Measurements from ENCODE around the gene CDAN1. TPM values are rescaled to one million over a fixed set of nuclear protein-coding genes. Genes with fewer than 3 reads are reported as not detected.

Gene CDAN1
- total RNA-seq, 2 experiments from 2014 or later, result 33.2 to 35.7 TPM

GRCh38 chr15:42712584-42712983 lies 24.3 kb downstream of the CDAN1 start:
- DNase-seq, result no peak
- H3K9me3 Mint-ChIP-seq, result no peaks in the 10 kb centered on the region
- POLR2A ChIA-PET, result no interaction called here

GRCh38 chr15:42711746-42712145 lies 25.2 kb downstream of the CDAN1 start:
- POLR2A ChIA-PET, result interaction anchor here (0.7 kb wide), 1 partner anchor 137 kb away, joined by 3 read pairs; no protein-coding TSS in a partner anchor
- ATAC-seq (ENCODE audit: low read depth) (no peak), DNase-seq (no peak)
- Mint-ChIP-seq H3K27ac (no peak overlapping the region), H3K4me1 (peaks cover 2% of the 10 kb centered on the region), H3K27me3 (no peaks in the 10 kb centered on the region), H3K4me3 (no peak overlapping the region), H3K36me3 (no peaks in the 10 kb centered on the region), H3K9me3 (no peaks in the 10 kb centered on the region)

More at GRCh38 chr15:42712584-42712983, 24.3 kb downstream of the CDAN1 start:
- Mint-ChIP-seq H3K27ac (no peak overlapping the region), H3K27me3 (no peaks in the 10 kb centered on the region), H3K4me3 (no peak overlapping the region), H3K4me1 (peaks cover 2% of the 10 kb centered on the region), H3K36me3 (no peaks in the 10 kb centered on the region)
- no peak for ATAC-seq (ENCODE audit: low read depth)

- POLR2A ChIA-PET, result interaction anchor here (0.6 kb wide), 1 partner anchor 41 kb away, joined by 3 read pairs; no protein-coding TSS in a partner anchor
Observed at GRCh38 chr15:42710662-42711061, 26.3 kb downstream of the CDAN1 start.

GRCh38 chr15:42707873-42708544 lies 28.9 kb downstream of the CDAN1 start:
- Mint-ChIP-seq H3K4me3 (no peak overlapping the region), H3K27me3 (no peaks in the 10 kb centered on the region), H3K9me3 (no peaks in the 10 kb centered on the region), H3K27ac (no peak overlapping the region), H3K36me3 (no peaks in the 10 kb centered on the region), H3K4me1 (peaks cover 2% of the 10 kb centered on the region)
- POLR2A ChIA-PET, result interaction anchor here (0.7 kb wide), 1 partner anchor 170 kb away, joined by 3 read pairs; no protein-coding TSS in a partner anchor
- ATAC-seq (ENCODE audit: low read depth) (no peak), DNase-seq (no peak)

More at GRCh38 chr15:42710662-42711061, 26.3 kb downstream of the CDAN1 start:
- Mint-ChIP-seq H3K4me3 (no peak overlapping the region), H3K27ac (no peak overlapping the region), H3K4me1 (peaks cover 2% of the 10 kb centered on the region), H3K27me3 (no peaks in the 10 kb centered on the region), H3K36me3 (no peaks in the 10 kb centered on the region), H3K9me3 (no peaks in the 10 kb centered on the region)
- ATAC-seq (ENCODE audit: low read depth) (no peak), DNase-seq (no peak)

GRCh38 chr15:42707068-42707467 lies 29.9 kb downstream of the CDAN1 start:
- no peak overlapping the region for H3K4me3 Mint-ChIP-seq
- H3K36me3 Mint-ChIP-seq, result no peaks in the 10 kb centered on the region
- peaks cover 2% of the 10 kb centered on the region for H3K4me1 Mint-ChIP-seq
- H3K27me3 Mint-ChIP-seq, result no peaks in the 10 kb centered on the region
- POLR2A ChIA-PET, result no interaction called here
- DNase-seq, result no peak
- no peaks in the 10 kb centered on the region for H3K9me3 Mint-ChIP-seq
- H3K27ac Mint-ChIP-seq, result no peak overlapping the region
- no peak for ATAC-seq (ENCODE audit: low read depth)

GRCh38 chr15:42705336-42705735 lies 31.6 kb downstream of the CDAN1 start:
- Mint-ChIP-seq H3K9me3 (no peaks in the 10 kb centered on the region), H3K4me1 (peaks cover 2% of the 10 kb centered on the region), H3K4me3 (no peak overlapping the region), H3K27me3 (no peaks in the 10 kb centered on the region), H3K27ac (no peak overlapping the region), H3K36me3 (no peaks in the 10 kb centered on the region)
- DNase-seq (no peak), ATAC-seq (ENCODE audit: low read depth) (no peak)
- POLR2A ChIA-PET, result no interaction called here

- no peaks in the 10 kb centered on the region for H3K36me3 Mint-ChIP-seq
- H3K27me3 Mint-ChIP-seq, result no peaks in the 10 kb centered on the region
- no peak overlapping the region for H3K4me3 Mint-ChIP-seq
- POLR2A ChIA-PET, result no interaction called here
- peaks cover 2% of the 10 kb centered on the region for H3K4me1 Mint-ChIP-seq
- DNase-seq (no peak), ATAC-seq (ENCODE audit: low read depth) (peak; percentile 96)
- H3K9me3 Mint-ChIP-seq, result no peaks in the 10 kb centered on the region
- H3K27ac Mint-ChIP-seq, result no peak overlapping the region
Observed at GRCh38 chr15:42704492-42704926, 32.4 kb downstream of the CDAN1 start.

GRCh38 chr15:42696626-42697025 lies 40.3 kb downstream of the CDAN1 start:
- DNase-seq (no peak), ATAC-seq (ENCODE audit: low read depth) (no peak)
- H3K4me1 Mint-ChIP-seq, result peaks cover 5% of the 10 kb centered on the region
- no peaks in the 10 kb centered on the region for H3K9me3 Mint-ChIP-seq
- no peaks in the 10 kb centered on the region for H3K27me3 Mint-ChIP-seq
- H3K36me3 Mint-ChIP-seq, result peaks cover 6% of the 10 kb centered on the region
- POLR2A ChIA-PET, result no interaction called here
- H3K27ac Mint-ChIP-seq, result no peak overlapping the region
- H3K4me3 Mint-ChIP-seq, result no peak overlapping the region

GRCh38 chr15:42695527-42696071 lies 41.3 kb downstream of the CDAN1 start:
- H3K27ac Mint-ChIP-seq, result no peak overlapping the region
- ATAC-seq (ENCODE audit: low read depth) (no peak), DNase-seq (no peak)
- no peaks in the 10 kb centered on the region for H3K9me3 Mint-ChIP-seq
- H3K4me3 Mint-ChIP-seq, result no peak overlapping the region
- peaks cover 15% of the 10 kb centered on the region for H3K4me1 Mint-ChIP-seq
- POLR2A ChIA-PET, result no interaction called here
- H3K27me3 Mint-ChIP-seq, result no peaks in the 10 kb centered on the region
- peaks cover 6% of the 10 kb centered on the region for H3K36me3 Mint-ChIP-seq

GRCh38 chr15:42694398-42694797 lies 42.5 kb downstream of the CDAN1 start:
- H3K27me3 Mint-ChIP-seq, result no peaks in the 10 kb centered on the region
- H3K4me1 Mint-ChIP-seq, result peaks cover 18% of the 10 kb centered on the region
- no peaks in the 10 kb centered on the region for H3K9me3 Mint-ChIP-seq
- POLR2A ChIA-PET, result no interaction called here
- no peak overlapping the region for H3K4me3 Mint-ChIP-seq
- ATAC-seq (ENCODE audit: low read depth) (no peak), DNase-seq (no peak)
- H3K27ac Mint-ChIP-seq, result no peak overlapping the region
- H3K36me3 Mint-ChIP-seq, result peaks cover 6% of the 10 kb centered on the region

- Mint-ChIP-seq H3K4me3 (no peak overlapping the region), H3K4me1 (peaks cover 18% of the 10 kb centered on the region), H3K27me3 (no peaks in the 10 kb centered on the region), H3K9me3 (no peaks in the 10 kb centered on the region), H3K27ac (no peak overlapping the region), H3K36me3 (peaks cover 5% of the 10 kb centered on the region)
- DNase-seq (no peak), ATAC-seq (ENCODE audit: low read depth) (no peak)
- POLR2A ChIA-PET, result no interaction called here
Observed at GRCh38 chr15:42693942-42694341, 43.0 kb downstream of the CDAN1 start.

- no peak for DNase-seq
- POLR2A ChIA-PET, result no interaction called here
- no peak overlapping the region for H3K27ac Mint-ChIP-seq
- H3K36me3 Mint-ChIP-seq, result peaks cover 5% of the 10 kb centered on the region
- H3K4me3 Mint-ChIP-seq, result no peak overlapping the region
- H3K9me3 Mint-ChIP-seq, result no peaks in the 10 kb centered on the region
- no peak for ATAC-seq (ENCODE audit: low read depth)
- H3K4me1 Mint-ChIP-seq, result peaks cover 18% of the 10 kb centered on the region
- H3K27me3 Mint-ChIP-seq, result no peaks in the 10 kb centered on the region
Observed at GRCh38 chr15:42693496-42693895, 43.4 kb downstream of the CDAN1 start.

GRCh38 chr15:42692997-42693396 lies 43.9 kb downstream of the CDAN1 start:
- DNase-seq (no peak), ATAC-seq (ENCODE audit: low read depth) (no peak)
- POLR2A ChIA-PET, result no interaction called here
- peaks cover 5% of the 10 kb centered on the region for H3K36me3 Mint-ChIP-seq
- H3K9me3 Mint-ChIP-seq, result no peaks in the 10 kb centered on the region
- no peak overlapping the region for H3K4me3 Mint-ChIP-seq
- H3K27ac Mint-ChIP-seq, result no peak overlapping the region
- H3K27me3 Mint-ChIP-seq, result no peaks in the 10 kb centered on the region
- peaks cover 18% of the 10 kb centered on the region for H3K4me1 Mint-ChIP-seq

- Mint-ChIP-seq H3K27me3 (no peaks in the 10 kb centered on the region), H3K4me1 (peaks cover 18% of the 10 kb centered on the region), H3K36me3 (peaks cover 5% of the 10 kb centered on the region), H3K4me3 (no peak overlapping the region), H3K9me3 (no peaks in the 10 kb centered on the region), H3K27ac (no peak overlapping the region)
- POLR2A ChIA-PET, result no interaction called here
- no peak for ATAC-seq (ENCODE audit: low read depth)
- no peak for DNase-seq
Observed at GRCh38 chr15:42692536-42692935, 44.4 kb downstream of the CDAN1 start.
